BJ (cell line): ENCODE measurements around the gene ANTXR2. TPM values are rescaled to one million over a fixed set of nuclear protein-coding genes. Genes with fewer than 3 reads are reported as not detected.

ENCODE experiments used
- CTCF ChIA-PET: fragments of 350-600 bp; formaldehyde crosslinking; extraction: SDS; loops from one replicate; lab custom pipeline; 2021; ENCODE audit warnings: antibody characterized with exemption, inconsistent platforms; lab: Yijun Ruan, JAX
- POLR2A ChIA-PET: fragments of 300-600 bp; sonication (Branson Sonifier 250); formaldehyde crosslinking; extraction: SDS; loops from one replicate; lab custom pipeline; 2021; ENCODE audit warnings: antibody characterized with exemption; lab: Charles Lee
- DNase-seq: peaks from one replicate; pipeline ENCODE4 v3.0.0-alpha.2; 2011; ENCODE audit warnings: low read depth
- H3K27me3 ChIP-seq: 2 replicates; pipeline ENCODE4 v1.6.0; 2011; ENCODE audit warnings: low read length; ENCODE audit not compliant: control insufficient read depth, insufficient read depth
- H3K36me3 ChIP-seq: 2 replicates; pipeline ENCODE4 v1.5.1; 2011; ENCODE audit warnings: low read length; ENCODE audit not compliant: control insufficient read depth, insufficient read depth
- H3K4me3 ChIP-seq: 2 replicates; pipeline ENCODE4 v1.5.1; 2011; ENCODE audit warnings: low read depth, mild to moderate bottlenecking, control low read depth, low read length
- CTCF ChIP-seq: IDR thresholded peaks from 2 replicates; pipeline ENCODE4 v1.5.1; 2011; ENCODE audit warnings: low read depth, mild to moderate bottlenecking, control low read depth, inconsistent platforms, low read length, moderate library complexity; ENCODE audit not compliant: insufficient read depth
- polyA plus RNA-seq: library from polyadenylated mRNA; depleted of rRNA; stranded (reverse); fragments of >200 nt; gene quantifications from 2 replicates; pipeline ENCODE4 v1.2.3, GENCODE V29; 2011

ANTXR2 gene
- polyA plus RNA-seq, 1 experiment: 18.9 TPM

- H3K36me3 ChIP-seq: no peaks in the 10 kb centered on the region
- H3K27me3 ChIP-seq: no peaks in the 10 kb centered on the region
- no peak for DNase-seq
- CTCF ChIA-PET: interaction anchor here (0.7 to 1.2 kb wide), 3 partner anchors 12 to 22 kb away, joined by 3 to 4 read pairs (median 4); no protein-coding TSS in a partner anchor
- no peak overlapping the region for H3K4me3 ChIP-seq
- POLR2A ChIA-PET: no interaction called here
- no peak for TF ChIP-seq CTCF
Observed at GRCh38 chr4:80074069-80074468, 1.0 kb upstream of the ANTXR2 start.

GRCh38 chr4:80073473-80074008, 512 bp upstream of the ANTXR2 start:
- no peaks in the 10 kb centered on the region for H3K27me3 ChIP-seq
- CTCF ChIA-PET: interaction anchor here (0.7 to 1.9 kb wide), 6 partner anchors 16 to 158 kb away, joined by 3 to 4 read pairs (median 4); no protein-coding TSS in a partner anchor
- H3K4me3 ChIP-seq: peak overlapping the region; percentile 90
- no peaks in the 10 kb centered on the region for H3K36me3 ChIP-seq
- no peak for DNase-seq
- POLR2A ChIA-PET: no interaction called here
- TF ChIP-seq CTCF: no peak

- Histone ChIP-seq H3K36me3 (no peaks in the 10 kb centered on the region; the same call in 1 of the 2 replicates), H3K27me3 (no peaks in the 10 kb centered on the region), H3K4me3 (peak overlapping the region; percentile 90)
- POLR2A ChIA-PET: interaction anchor here (0.9 kb wide), 1 partner anchor 27 kb away, joined by 3 read pairs; no protein-coding TSS in a partner anchor
- DNase-seq: no peak
- CTCF ChIA-PET: interaction anchor here (0.6 to 2.1 kb wide), 13 partner anchors 12 to 1196 kb away, joined by 3 to 9 read pairs (median 3); no protein-coding TSS in a partner anchor
- no peak for TF ChIP-seq CTCF
Observed at GRCh38 chr4:80072228-80072743, 743 bp downstream of the ANTXR2 start.

- peak overlapping the region; percentile 90 for H3K4me3 ChIP-seq
- H3K27me3 ChIP-seq: no peaks in the 10 kb centered on the region
- peaks cover under 1% of the 10 kb centered on the region for H3K36me3 ChIP-seq
- CTCF ChIA-PET: interaction anchor here (0.8 to 2.1 kb wide), 8 partner anchors 12 to 147 kb away, joined by 3 to 9 read pairs (median 3); no protein-coding TSS in a partner anchor
- no peak for DNase-seq
- POLR2A ChIA-PET: no interaction called here
- no peak for TF ChIP-seq CTCF
Observed at GRCh38 chr4:80071604-80072227, 1.3 kb downstream of the ANTXR2 start.
